NCI-H2171 treated with DMSO at 0.1 percent for 48 hours (cell line): ENCODE measurements around the gene TSPAN17.

Experiments used
- DNase-seq: peaks from one replicate; lab custom pipeline; 2025; lab: John Stamatoyannopoulos, UW

The TSPAN17 gene

DNA sequence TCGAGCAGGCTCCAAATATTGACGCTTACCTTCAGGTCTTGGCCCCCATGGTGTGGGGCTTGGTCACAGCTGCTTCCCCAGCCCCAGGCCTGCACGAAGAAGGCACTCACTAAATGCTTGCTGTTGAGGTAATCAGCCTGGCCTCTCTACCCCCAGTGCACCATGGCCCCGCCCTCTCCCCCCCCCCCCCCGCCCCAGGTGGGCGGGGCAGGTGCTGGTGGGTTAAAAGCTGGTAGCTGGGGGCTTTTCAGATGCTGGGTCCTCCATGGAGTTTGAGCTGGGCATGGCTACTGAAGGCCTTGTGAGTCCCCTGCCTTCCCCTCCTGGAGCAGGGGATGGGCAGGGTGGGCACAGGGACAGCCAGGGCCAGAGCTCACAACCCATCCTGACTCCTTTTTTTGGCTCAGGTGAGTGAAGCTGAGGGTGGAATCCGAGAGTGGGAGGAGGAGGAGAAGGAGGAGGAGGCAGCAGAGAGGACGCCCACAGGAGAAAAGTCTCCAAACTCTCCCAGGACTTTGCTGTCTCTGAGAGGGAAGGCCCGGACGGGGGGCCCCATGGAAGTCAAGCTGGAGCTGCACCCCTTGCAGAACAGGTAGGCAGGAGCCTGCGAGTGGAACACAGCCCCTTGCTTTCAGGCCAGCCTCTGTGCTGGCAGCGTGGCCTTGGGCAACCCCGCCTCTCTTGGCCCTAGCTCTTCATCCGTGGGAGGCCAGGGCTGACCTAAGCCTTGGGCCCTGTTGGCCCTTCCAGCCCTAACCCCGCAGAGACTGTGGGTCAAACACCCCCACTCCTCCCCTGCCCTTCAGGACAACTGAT, 4.4 kb upstream of the TSPAN17 start:
- DNase-seq = no peak

DNA sequence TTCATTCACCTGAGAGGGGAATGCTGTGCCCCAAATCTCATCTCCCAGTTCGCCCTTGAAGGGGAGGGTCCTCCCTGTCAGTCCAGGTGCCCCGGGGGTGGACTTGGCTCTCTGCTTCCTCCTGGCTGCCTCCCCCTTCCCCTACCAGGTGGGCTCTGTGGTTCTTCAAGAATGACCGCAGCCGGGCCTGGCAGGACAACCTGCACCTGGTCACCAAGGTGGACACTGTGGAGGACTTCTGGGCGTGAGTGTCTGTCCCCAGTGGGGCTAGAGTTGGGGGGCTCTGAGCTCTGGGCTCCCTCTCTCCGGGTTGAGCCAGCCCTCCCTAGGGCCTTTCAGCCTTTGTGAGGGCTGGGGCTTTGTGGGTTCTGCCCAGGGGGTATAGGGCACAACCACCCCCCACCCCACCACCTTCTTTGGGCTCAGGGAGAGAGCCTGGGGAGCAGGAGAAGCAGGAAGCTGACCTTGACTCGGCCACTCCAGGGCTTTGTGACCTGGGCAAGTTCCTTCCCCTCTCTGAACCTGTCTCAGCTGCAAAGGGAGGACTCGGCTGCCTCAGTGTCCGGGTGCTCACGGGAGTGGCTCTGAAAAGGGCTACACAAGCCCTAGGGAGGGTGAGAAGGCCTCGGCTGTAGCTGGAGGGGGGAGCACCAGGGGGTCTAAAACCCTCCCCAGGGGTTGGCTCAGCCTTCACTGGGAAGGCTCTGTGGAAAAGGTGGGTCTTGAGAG, 3.6 kb upstream of the TSPAN17 start:
- no peak for DNase-seq

DNA sequence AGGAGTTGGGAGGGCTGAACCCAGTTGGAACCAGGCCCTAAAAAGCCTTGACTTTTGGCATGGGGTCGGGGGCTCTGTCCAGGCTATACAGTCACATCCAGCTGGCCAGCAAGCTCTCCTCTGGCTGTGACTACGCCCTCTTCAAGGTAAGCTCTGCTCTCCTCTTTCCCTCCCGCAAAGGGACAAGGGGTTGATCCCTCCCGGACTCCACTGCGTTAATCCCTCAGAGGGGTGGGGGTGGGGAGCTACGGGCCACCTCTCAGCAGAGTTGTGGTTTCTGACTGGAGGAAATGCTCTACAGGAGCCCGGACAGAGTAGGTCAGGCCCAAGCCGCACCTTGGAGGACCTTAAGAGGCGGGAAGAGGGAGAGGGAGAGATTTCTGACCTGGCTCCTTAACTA, 3.0 kb upstream of the TSPAN17 start:
- no peak for DNase-seq

- no peak for DNase-seq
Observed at GRCh38 chr5:176644878-176645670, 2.2 kb upstream of the TSPAN17 start.

DNA sequence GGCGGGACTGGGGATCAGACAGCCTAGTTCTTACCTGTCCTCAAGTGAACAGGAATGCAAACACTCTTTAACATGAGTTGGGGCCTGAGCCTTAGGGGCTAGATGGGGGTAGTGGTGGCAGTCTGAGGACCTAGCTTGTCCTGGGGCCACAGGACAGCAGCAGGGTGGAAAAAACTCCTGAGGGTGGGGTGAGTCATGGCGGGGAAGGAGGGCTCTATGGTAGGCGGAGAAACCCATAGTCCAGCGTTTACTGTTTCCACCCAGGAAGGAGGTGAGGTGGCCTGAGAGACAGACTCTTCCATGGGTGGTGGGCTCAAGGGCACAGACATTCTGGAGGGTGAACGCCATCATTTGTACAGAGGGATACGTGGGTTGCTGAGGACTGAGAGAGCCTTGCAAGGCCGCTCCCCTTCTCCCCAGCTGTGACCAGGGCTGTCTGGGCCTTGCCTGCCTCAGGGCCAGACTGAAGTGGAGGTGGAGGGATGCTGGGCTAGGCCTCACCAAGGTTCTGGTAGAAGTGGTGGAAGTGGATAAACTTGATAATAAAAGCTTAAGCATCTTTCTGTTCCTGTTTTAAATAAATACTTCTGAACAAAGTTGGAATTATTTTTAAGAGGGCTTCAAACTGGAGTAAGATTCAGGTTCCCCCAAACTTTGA, 1.1 kb upstream of the TSPAN17 start:
- no peak for DNase-seq

DNA sequence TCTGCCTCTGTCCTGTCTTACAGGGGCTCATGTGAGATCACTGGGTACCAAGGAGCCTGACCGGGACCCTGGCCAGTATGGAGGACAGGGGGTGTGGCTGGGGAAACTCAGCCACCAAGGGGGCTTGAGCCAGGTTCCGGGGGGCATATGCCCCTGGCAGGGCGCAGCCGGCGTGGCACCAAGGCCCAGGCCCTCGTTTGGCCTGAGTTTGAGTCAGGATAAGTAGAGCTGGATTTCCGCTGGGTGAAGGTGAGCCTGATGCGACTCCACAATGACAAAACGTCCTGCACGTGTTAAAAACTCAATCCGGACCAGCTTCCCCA, 616 bp upstream of the TSPAN17 start:
- DNase-seq = no peak

- DNase-seq = peak; percentile 47
Observed at GRCh38 chr5:176647843-176648473, 674 bp downstream of the TSPAN17 start.

DNA sequence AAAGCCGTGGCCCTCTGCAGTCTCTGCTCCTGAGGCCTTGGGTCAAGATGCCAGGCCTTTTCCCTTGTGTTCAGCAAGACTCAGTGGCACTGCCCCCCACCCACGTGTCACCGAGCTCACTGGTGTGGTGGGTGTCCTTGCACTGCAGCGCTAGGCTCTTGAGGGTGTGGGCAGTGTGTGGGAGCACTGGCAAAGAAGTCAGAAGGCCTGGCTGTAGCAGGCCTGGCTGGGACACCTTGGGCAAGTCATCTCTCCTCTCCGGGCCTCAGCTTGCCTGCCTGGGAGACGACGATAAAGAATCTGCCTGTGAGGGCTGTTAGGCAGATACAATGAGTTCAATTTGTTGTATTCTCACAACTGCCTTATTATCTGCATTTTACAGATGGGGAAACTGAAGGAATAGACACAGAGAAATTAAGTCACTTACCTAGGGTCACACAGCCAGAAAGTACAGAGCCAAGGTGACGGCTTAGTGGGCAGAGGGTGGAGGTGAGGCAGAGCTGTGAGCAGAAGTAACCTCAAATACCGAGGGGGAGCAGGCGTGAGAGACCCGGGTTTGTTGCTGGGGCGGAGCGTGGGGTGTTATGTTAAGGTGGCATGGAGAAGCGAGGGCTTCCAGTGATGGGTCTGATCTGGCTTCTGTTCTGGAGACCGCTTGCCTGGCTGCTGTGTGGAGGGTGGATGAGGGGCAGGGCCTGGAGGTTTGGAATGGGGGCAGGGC, 1.4 kb downstream of the TSPAN17 start:
- DNase-seq = no peak

DNA sequence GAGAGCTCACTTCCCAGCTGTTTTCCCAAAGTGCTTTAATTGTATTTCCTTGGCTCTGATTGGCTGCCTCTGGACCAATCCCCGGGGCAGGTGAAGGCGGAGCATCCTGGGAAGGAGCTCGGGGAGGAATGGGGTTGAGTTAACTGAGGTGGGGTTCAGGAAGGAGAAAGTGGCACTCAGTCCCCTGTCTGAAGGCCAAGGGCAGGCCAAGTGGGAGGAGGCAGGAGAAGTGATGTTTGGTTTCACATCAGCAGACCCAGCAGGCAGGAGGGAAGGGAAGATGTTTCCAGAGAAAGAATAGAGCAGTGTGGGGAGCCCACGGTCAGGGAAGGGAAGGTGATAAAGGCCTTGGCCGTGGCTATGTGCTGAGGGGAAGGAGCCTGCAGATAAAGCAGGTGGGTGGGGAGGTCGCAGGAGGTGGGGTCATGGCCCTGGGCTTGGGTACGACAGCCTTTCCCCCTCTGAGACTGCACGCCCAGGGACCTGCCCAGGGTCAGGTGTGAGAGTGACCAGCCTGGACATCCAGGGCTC, 3.1 kb downstream of the TSPAN17 start:
- peak; percentile 7 for DNase-seq

GRCh38 chr5:176651472-176651980, 4.2 kb downstream of the TSPAN17 start:
- DNase-seq = no peak

- DNase-seq = peak; percentile 65
Observed at GRCh38 chr5:176652136-176652535, 4.9 kb downstream of the TSPAN17 start.

DNA sequence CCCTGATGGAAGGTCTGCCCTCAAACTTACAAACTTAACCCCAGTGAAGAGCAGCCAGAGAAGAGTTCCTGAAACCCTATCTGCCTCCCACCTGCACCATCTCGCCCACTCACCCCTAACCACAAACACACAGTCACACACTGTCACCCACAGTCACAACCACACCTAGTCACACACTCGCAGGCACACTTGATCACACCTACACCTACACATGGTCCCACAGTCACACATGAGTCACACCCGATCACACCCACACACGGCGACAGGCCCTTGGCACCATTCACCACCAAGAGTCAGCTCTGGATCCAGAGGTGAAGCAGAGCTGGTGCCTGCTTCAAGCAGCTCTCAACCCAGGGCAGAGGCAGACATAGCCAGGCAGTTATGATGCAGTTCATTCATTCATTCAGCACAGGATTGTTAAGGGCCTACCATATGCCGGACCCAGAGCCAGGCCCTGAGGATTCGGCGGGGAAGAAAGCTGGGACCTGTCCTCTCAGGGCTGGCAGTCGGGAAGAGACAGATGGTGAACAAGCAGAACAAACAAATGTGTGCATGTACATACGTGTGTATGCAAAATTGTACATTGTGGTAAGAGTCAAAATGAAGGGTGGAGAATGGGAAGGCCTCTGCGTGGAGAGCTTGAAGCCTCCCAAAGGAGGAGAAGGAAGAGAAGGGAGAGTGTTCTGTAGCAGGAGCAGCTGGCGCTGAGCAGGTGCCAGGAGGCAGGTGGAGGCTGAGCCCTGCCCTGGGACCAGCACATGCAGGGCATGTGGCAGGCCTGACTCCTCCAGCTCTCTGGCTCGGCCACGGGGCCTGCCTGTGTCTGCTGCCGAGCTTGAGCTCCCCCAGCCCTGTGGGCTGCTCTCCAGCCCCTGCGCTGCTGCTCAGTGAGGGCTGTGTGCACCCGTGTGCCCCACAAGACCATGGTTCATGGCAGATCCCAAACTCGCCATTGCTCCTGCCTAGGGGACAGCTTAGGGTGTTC, 6.4 kb downstream of the TSPAN17 start:
- DNase-seq = peak; percentile 89

- DNase-seq = no peak
Observed at GRCh38 chr5:176654856-176655255, 7.6 kb downstream of the TSPAN17 start.

GRCh38 chr5:176656467-176656990, 9.2 kb downstream of the TSPAN17 start:
- no peak for DNase-seq

DNA sequence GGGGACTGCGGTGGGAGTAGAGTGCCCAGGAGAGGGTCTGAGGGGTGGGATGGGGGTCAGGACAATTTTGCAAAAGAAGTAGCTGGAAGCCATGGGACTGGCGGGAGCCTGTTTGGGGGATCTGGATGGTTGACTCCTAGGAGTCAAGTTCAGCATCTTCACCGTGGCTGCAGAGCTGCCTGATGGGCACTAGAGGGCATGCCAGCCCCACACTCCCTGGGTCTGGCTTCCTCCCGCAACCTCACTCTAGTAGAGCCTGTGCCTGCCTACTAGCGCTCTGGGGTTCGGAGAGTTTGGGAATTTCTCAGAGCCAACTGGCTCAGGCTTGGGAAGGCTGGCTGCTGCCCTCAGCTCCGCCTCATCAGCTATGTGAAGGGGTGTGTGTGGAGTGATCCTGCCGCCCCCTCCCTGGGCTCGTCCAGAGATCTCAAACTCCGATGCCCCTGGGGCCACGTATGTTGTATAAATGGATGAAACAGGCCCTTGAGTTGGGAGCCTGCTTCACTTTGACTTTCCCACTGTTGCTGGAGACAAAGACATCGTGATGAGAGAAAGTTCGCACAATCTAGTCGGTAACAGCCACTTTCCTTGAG, 10.8 kb downstream of the TSPAN17 start:
- peak; percentile 56 for DNase-seq

DNA sequence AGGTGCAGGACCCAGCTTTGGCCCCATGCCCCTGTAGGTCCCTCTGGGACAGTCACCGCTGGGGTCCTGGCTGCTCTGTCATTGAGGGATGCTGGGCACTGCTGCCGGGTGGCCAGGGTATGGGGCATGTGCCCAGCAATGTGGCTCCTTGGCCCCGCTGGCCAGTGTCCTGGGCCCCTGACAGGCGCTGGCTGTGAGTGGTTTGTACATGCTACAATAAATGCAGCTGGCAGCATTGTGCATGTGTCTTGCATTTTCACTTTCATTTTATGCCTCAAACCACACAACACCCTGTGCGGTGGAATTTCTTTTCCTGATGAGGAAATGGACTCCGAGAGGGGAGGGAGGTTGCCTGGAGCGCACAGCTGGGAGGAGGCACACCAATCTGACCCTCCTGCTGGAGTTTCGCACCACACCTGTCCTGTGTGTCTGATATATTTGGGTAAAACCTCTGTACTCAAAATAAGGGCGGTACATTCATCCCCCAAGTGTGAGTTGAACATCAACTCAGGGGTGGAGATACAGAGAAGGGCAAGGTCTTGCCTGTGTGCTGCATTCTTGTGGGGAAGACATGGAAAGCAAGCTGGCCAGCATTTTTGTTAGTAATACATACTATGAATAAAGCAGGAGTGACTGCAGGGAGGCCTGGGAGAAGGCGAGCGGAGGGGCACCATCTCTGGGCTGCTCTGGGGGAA, 11.7 kb downstream of the TSPAN17 start:
- DNase-seq = no peak

GRCh38 chr5:176659512-176659839, 12.2 kb downstream of the TSPAN17 start:
- no peak for DNase-seq

GRCh38 chr5:176659860-176660461, 12.7 kb downstream of the TSPAN17 start:
- DNase-seq = no peak
